Suprapubic skin (tissue), 4 donors: ENCODE data around the gene RCC2. TPM values are rescaled to one million over a fixed set of nuclear protein-coding genes. Genes with fewer than 3 reads are reported as not detected.
A peak's percentile ranks its signal among the peaks of the same experiment; 100 is the strongest.
"Not testable (repeated sequence)": the region's sequence is repeated elsewhere in the genome, so short reads cannot be mapped to it uniquely, and the experiment has no call there.

Experiments
- DNase-seq, 2 donors: peaks; one replicate each; pipeline ENCODE4 v3.0.0-alpha.2; 2019; ENCODE audit warnings: low spot score in 2 of 2
- H3K27ac ChIP-seq: fragments of 200-600 bp; sonication (generic); one replicate; pipeline ENCODE4 v1.5.1; 2019
- H3K27me3 ChIP-seq: fragments of 200-600 bp; sonication (generic); one replicate; pipeline ENCODE4 v1.5.1; 2019
- H3K36me3 ChIP-seq: fragments of 200-600 bp; sonication (generic); one replicate; pipeline ENCODE4 v1.5.1; 2019
- H3K4me1 ChIP-seq: fragments of 200-600 bp; sonication (generic); one replicate; pipeline ENCODE4 v1.5.1; 2019
- H3K4me3 ChIP-seq: fragments of 200-600 bp; sonication (generic); one replicate; pipeline ENCODE4 v1.5.1; 2019; ENCODE audit warnings: mild to moderate bottlenecking
- H3K9me3 ChIP-seq: fragments of 200-600 bp; sonication (generic); one replicate; pipeline ENCODE4 v1.5.1; 2019
- EP300 ChIP-seq: sonication (generic); formaldehyde crosslinking; IDR thresholded peaks from one replicate; pipeline ENCODE4 v1.6.1; 2017; ENCODE audit warnings: antibody characterized with exemption
- POLR2A ChIP-seq, 2 donors: fragments of 450-650 bp; IDR thresholded peaks; one replicate each; pipeline ENCODE4 v1.6.1; 2017; ENCODE audit warnings: antibody characterized with exemption in 2 of 2, mild to moderate bottlenecking in 2 of 2, moderate library complexity in 2 of 2
- POLR2AphosphoS5 ChIP-seq, 3 donors: sonication (generic); formaldehyde crosslinking; IDR thresholded peaks; one replicate each; pipeline ENCODE4 v1.6.1; 2017; ENCODE audit warnings: antibody characterized with exemption in 3 of 3
- WGBS: methylation state at CpG from one replicate; pipeline ENCODE4 v1.1.5; 2018; 5-methylcytosine and 5-hydroxymethylcytosine counted together
- total RNA-seq, 4 donors: library from RNA; depleted of rRNA; stranded (reverse); fragments of >200 nt; gene quantifications; one replicate each; pipeline ENCODE4 v1.1.0, GENCODE V29; 2016
- TF ChIP-seq, protein P1 (sequence below), 2 donors: fragments of 200-600 bp in 1 of 2; fragments of 450-650 bp in 1 of 2; sonication (generic) in 1 of 2; IDR thresholded peaks; one replicate each; pipeline ENCODE4 v1.5.1; 2016 to 2019; ENCODE audit warnings: antibody characterized with exemption in 2 of 2, mild to moderate bottlenecking in 1 of 2, moderate library complexity in 1 of 2

The RCC2 gene
- total RNA-seq, 4 donors from 2014 or later: 68.7 to 86.3 (median 74.5) TPM

DNA sequence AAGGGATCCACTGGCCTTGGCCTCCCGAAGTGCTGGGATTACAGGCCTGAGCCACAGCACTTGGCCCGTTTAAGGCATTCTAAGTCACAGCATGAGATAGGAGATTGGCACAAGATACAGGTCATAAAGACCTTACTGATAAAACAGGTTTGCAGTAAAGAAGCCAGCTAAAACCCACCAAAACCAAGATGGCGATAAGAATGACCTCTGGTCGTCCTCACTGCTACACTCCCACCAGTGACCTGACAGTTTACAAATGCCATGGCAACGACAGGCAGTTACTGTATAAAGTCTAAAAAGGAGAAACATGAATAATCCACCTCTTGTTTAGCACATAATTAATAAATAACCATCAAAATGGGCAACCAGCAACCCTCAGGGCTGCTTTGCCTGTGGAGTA is 33.3 kb upstream of the RCC2 start:
- no peak overlapping the region for H3K4me3 ChIP-seq
- H3K4me1 ChIP-seq: peaks cover 2% of the 10 kb centered on the region
- DNase-seq: no peak
- H3K27ac ChIP-seq: no peak overlapping the region
- H3K27me3 ChIP-seq: peaks cover 3% of the 10 kb centered on the region
- 67% methylated on average over 5 of the region's 5 CpGs for WGBS
- H3K9me3 ChIP-seq: no peaks in the 10 kb centered on the region
- TF ChIP-seq POLR2A (IDR thresholded peaks at IDR 0.05) (no peak), EP300 (no peak), POLR2AphosphoS5 (IDR thresholded peaks at IDR 0.05) (no peak)
- no peaks in the 10 kb centered on the region for H3K36me3 ChIP-seq

GRCh38 chr1:17471393-17471792 is 31.9 kb upstream of the RCC2 start:
- no peak overlapping the region for H3K4me3 ChIP-seq
- no peak for TF ChIP-seq POLR2AphosphoS5 (IDR thresholded peaks at IDR 0.05)
- no peak for TF ChIP-seq EP300
- TF ChIP-seq, protein P1, sequence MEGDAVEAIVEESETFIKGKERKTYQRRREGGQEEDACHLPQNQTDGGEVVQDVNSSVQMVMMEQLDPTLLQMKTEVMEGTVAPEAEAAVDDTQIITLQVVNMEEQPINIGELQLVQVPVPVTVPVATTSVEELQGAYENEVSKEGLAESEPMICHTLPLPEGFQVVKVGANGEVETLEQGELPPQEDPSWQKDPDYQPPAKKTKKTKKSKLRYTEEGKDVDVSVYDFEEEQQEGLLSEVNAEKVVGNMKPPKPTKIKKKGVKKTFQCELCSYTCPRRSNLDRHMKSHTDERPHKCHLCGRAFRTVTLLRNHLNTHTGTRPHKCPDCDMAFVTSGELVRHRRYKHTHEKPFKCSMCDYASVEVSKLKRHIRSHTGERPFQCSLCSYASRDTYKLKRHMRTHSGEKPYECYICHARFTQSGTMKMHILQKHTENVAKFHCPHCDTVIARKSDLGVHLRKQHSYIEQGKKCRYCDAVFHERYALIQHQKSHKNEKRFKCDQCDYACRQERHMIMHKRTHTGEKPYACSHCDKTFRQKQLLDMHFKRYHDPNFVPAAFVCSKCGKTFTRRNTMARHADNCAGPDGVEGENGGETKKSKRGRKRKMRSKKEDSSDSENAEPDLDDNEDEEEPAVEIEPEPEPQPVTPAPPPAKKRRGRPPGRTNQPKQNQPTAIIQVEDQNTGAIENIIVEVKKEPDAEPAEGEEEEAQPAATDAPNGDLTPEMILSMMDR (IDR thresholded peaks at IDR 0.05): no peak
- no peak for TF ChIP-seq POLR2A (IDR thresholded peaks at IDR 0.05)
- no peak for DNase-seq
- H3K36me3 ChIP-seq: no peaks in the 10 kb centered on the region
- H3K27ac ChIP-seq: no peak overlapping the region
- WGBS: 91% methylated on average over 2 of the region's 2 CpGs
- peaks cover 3% of the 10 kb centered on the region for H3K27me3 ChIP-seq
- no peaks in the 10 kb centered on the region for H3K9me3 ChIP-seq
- H3K4me1 ChIP-seq: peaks cover 2% of the 10 kb centered on the region

DNA sequence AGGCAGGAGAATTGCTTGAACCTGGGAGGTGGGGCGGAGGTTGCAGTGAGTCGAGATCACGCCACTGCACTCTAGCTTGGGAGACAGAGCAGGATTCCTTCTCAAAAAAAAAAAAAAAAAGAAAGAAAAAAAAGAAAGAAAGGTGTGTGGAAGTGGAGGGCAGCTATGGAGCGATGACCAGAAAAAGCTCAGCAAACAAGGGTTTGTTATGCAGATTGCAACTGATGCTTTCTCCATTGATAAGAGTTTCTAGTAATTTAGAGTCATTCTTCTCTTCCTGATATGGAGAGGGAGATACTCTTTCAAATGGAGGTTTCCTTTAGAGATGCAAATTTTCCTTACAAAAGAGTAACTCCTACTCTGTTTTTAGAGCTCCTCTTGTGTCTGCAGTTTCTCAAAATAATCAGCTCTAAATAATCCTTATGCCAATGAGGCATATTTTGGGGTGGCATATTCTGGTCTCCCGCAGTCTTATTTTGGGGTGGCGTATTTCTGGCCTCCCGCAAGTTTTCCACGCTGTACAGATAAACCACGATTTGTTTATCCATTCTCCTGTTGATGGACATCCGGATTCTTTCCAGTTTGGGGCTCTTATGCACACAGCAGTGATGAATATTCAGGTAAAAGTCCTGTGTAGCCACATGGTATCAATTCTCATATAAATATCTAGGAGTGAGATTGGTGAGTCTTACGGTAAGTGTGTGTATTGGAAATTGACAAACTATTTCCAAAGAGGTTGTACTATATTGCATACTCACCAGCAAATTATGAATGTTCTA is 30.7 kb upstream of the RCC2 start:
- no peak for DNase-seq
- 76% methylated on average over 11 of the region's 11 CpGs for WGBS
- TF ChIP-seq, protein P1 (IDR thresholded peaks at IDR 0.05): no peak
- TF ChIP-seq EP300: no peak
- Histone ChIP-seq H3K4me1 (peaks cover 2% of the 10 kb centered on the region), H3K27me3 (peaks cover 3% of the 10 kb centered on the region), H3K4me3 (no peak overlapping the region), H3K9me3 (no peaks in the 10 kb centered on the region), H3K36me3 (no peaks in the 10 kb centered on the region), H3K27ac (no peak overlapping the region)

DNA sequence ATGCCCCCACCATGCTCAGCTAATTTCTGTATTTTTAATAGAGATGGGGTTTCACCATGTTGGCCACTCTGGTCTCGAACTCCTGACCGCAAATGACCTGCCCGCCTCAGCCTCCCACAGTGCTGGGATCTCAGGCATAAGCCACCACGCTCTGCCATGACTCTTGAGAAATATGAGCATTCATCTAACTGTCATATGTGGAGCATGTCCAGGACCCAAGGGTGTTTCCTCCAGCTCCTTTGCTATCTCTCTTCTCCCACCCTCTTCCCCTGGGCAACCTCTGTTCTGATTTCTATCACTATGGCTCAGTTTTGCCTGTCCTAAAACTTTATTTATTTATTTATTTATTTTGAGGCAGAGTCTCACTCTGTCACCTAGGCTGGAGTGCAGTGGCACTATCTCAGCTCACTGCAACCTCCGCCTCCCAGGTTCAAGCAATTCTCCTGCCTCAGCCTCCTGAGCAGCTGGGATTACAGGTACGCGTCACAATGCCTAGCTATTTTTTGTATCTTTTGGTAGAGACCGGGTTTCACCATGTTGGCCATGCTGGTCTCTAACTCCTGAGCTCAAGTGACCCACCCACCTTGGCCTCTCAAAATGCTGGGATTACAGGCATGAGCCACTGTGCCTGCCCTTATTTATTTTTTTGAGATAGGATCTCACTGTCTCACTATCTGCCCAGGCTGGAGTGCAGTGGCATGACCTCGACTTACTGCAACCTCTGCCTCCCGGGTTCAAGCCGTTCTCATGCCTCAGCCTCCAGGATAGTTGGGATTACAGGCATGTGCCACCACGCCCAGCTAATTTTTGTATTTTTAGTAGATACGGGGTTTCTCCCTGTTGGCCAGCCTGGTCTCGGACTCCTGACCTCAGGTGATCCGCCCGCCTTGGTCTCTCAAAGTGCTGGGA is 29.1 kb upstream of the RCC2 start:
- 83% methylated on average over 16 of the region's 16 CpGs for WGBS
- H3K36me3 ChIP-seq, DNase-seq, H3K4me3 ChIP-seq, H3K9me3 ChIP-seq, H3K27me3 ChIP-seq, H3K4me1 ChIP-seq, H3K27ac ChIP-seq: not testable (repeated sequence)

GRCh38 chr1:17466359-17466758 is 26.9 kb upstream of the RCC2 start:
- H3K36me3 ChIP-seq: no peaks in the 10 kb centered on the region
- TF ChIP-seq POLR2A (IDR thresholded peaks at IDR 0.05) (no peak), EP300 (no peak), POLR2AphosphoS5 (IDR thresholded peaks at IDR 0.05) (no peak)
- TF ChIP-seq, protein P1 (IDR thresholded peaks at IDR 0.05): no peak
- DNase-seq: no peak
- H3K27me3 ChIP-seq: peaks cover 3% of the 10 kb centered on the region
- no peak overlapping the region for H3K27ac ChIP-seq
- peaks cover 2% of the 10 kb centered on the region for H3K4me1 ChIP-seq
- H3K9me3 ChIP-seq: no peaks in the 10 kb centered on the region
- 83% methylated on average over 6 of the region's 6 CpGs for WGBS
- no peak overlapping the region for H3K4me3 ChIP-seq

- TF ChIP-seq POLR2A (IDR thresholded peaks at IDR 0.05) (no peak), EP300 (no peak), POLR2AphosphoS5 (IDR thresholded peaks at IDR 0.05) (no peak)
- TF ChIP-seq, protein P1 (IDR thresholded peaks at IDR 0.05): no peak
- H3K36me3 ChIP-seq: no peaks in the 10 kb centered on the region
- H3K4me3 ChIP-seq: no peak overlapping the region
- H3K9me3 ChIP-seq: no peaks in the 10 kb centered on the region
- WGBS: 47% methylated on average over 6 of the region's 6 CpGs
- H3K4me1 ChIP-seq: peaks cover 7% of the 10 kb centered on the region
- DNase-seq: no peak
- peaks cover 3% of the 10 kb centered on the region for H3K27me3 ChIP-seq
- H3K27ac ChIP-seq: peak overlapping the region; percentile 68
These were observed 25.8 kb upstream of the RCC2 start for GRCh38 chr1:17465228-17465627.
